CD14-positive monocyte (primary cell): Measurements from ENCODE around the gene MRPS27. TPM values are rescaled to one million over a fixed set of nuclear protein-coding genes. Genes with fewer than 3 reads are reported as not detected.
A peak's percentile ranks its signal among the peaks of the same experiment; 100 is the strongest.
"Not testable (repeated sequence)": the region's sequence is repeated elsewhere in the genome, so short reads cannot be mapped to it uniquely, and the experiment has no call there.

ENCODE experiments used
- DNase-seq, 3 donors: peaks; one replicate each; pipeline ENCODE4 v3.0.0-alpha.2; 2011 to 2022
- H2AFZ ChIP-seq: 2 replicates; pipeline ENCODE4 v1.6.0; 2012; ENCODE audit warnings: mild to moderate bottlenecking, low read depth, low read length, inconsistent platforms; ENCODE audit not compliant: insufficient read depth, poor library complexity, severe bottlenecking
- H3K27ac ChIP-seq, 2 donors: 1 replicate in 1 of 2; 2 replicates in 1 of 2; pipeline ENCODE4 v1.5.1; 2012 to 2013; ENCODE audit warnings: low read length in 2 of 2, control low read depth in 1 of 2, inconsistent platforms in 1 of 2, low read depth in 1 of 2, mild to moderate bottlenecking in 1 of 2
- H3K27me3 ChIP-seq, 2 donors: one replicate each; pipeline versions ENCODE4 v1.6.0 to v1.6.1; 2011 to 2013; ENCODE audit warnings: low read length in 2 of 2; ENCODE audit not compliant: control insufficient read depth in 2 of 2, insufficient read depth in 2 of 2
- H3K36me3 ChIP-seq, 2 donors: replicated peaks in 1 of 2; 1 replicate in 1 of 2; 2 replicates in 1 of 2; pipeline versions ENCODE4 v1.5.1 to v1.6.1; 2012 to 2013; ENCODE audit warnings: low read length in 2 of 2, control low read depth in 1 of 2, inconsistent platforms in 1 of 2, mild to moderate bottlenecking in 1 of 2; ENCODE audit not compliant: insufficient read depth in 2 of 2, control insufficient read depth in 1 of 2
- H3K4me1 ChIP-seq, 2 donors: 1 replicate in 1 of 2; 2 replicates in 1 of 2; pipeline versions ENCODE4 v1.5.1 to v1.6.1; 2012 to 2013; ENCODE audit warnings: low read length in 2 of 2, control low read depth in 1 of 2, inconsistent platforms in 1 of 2, mild to moderate bottlenecking in 1 of 2, moderate library complexity in 1 of 2; ENCODE audit not compliant: insufficient read depth in 2 of 2, control insufficient read depth in 1 of 2
- H3K4me2 ChIP-seq: replicated peaks from 2 replicates; pipeline ENCODE3; 2012; ENCODE audit warnings: low read length, moderate library complexity, mild to moderate bottlenecking; ENCODE audit not compliant: poor library complexity, severe bottlenecking; ENCODE audit errors: extremely low read depth
- H3K4me3 ChIP-seq, 3 experiments: fragments of 200-600 bp in 1 of 3; sonication (generic) in 1 of 3; replicated peaks in 1 of 3; 1 replicate in 2 of 3; 2 replicates in 1 of 3; pipeline ENCODE4 v1.5.1; 2011 to 2013; ENCODE audit warnings: low read length in 3 of 3, mild to moderate bottlenecking in 3 of 3, control low read depth in 2 of 3, low read depth in 2 of 3, inconsistent platforms in 1 of 3, moderate library complexity in 1 of 3
- H3K79me2 ChIP-seq: 2 replicates; pipeline ENCODE4 v1.6.0; 2012; ENCODE audit warnings: mild to moderate bottlenecking, control low read depth, inconsistent platforms, low read length, moderate library complexity; ENCODE audit not compliant: insufficient read depth
- H3K9ac ChIP-seq: 2 replicates; pipeline ENCODE4 v1.6.0; 2017; ENCODE audit warnings: low read length, mild to moderate bottlenecking; ENCODE audit not compliant: insufficient read depth, poor library complexity, severe bottlenecking
- H3K9me3 ChIP-seq, 2 donors: replicated peaks in 1 of 2; 1 replicate in 1 of 2; 2 replicates in 1 of 2; pipeline versions ENCODE4 v1.5.1 to v1.6.1; 2012 to 2013; ENCODE audit warnings: low read length in 2 of 2, control low read depth in 1 of 2; ENCODE audit not compliant: control insufficient read depth in 1 of 2, insufficient read depth in 1 of 2
- H4K20me1 ChIP-seq: 2 replicates; pipeline ENCODE4 v1.6.0; 2012; ENCODE audit warnings: mild to moderate bottlenecking, low read length, control low read depth, moderate library complexity; ENCODE audit not compliant: insufficient read depth
- H3K27ac Mint-ChIP-seq, 7 donors: one replicate each; pipeline ENCODE4 v1.8.0; 2020; ENCODE audit warnings: mild to moderate bottlenecking in 7 of 7, mixed read lengths in 7 of 7, moderate library complexity in 6 of 7, inconsistent platforms in 2 of 7
- H3K27me3 Mint-ChIP-seq, 3 donors: one replicate each; pipeline ENCODE4 v1.8.0; 2021 to 2022; ENCODE audit warnings: low read depth in 3 of 3, mild to moderate bottlenecking in 3 of 3, mixed read lengths in 3 of 3, moderate library complexity in 3 of 3, inconsistent platforms in 1 of 3
- H3K36me3 Mint-ChIP-seq, 2 donors: one replicate each; pipeline ENCODE4 v1.8.0; 2020; ENCODE audit warnings: mixed read lengths in 2 of 2, inconsistent platforms in 1 of 2, mild to moderate bottlenecking in 1 of 2
- H3K4me1 Mint-ChIP-seq: one replicate; pipeline ENCODE4 v1.8.0; 2020; ENCODE audit warnings: mild to moderate bottlenecking, mixed read lengths
- H3K4me3 Mint-ChIP-seq, 2 donors: one replicate each; pipeline ENCODE4 v1.8.0; 2020; ENCODE audit warnings: mild to moderate bottlenecking in 2 of 2, mixed read lengths in 2 of 2, moderate library complexity in 1 of 2
- H3K9me3 Mint-ChIP-seq, 7 donors: one replicate each; pipeline ENCODE4 v1.8.0; 2020 to 2022; ENCODE audit warnings: mixed read lengths in 7 of 7, mild to moderate bottlenecking in 6 of 7, moderate library complexity in 6 of 7, inconsistent platforms in 2 of 7
- CTCF ChIP-seq: fragments of 200-600 bp; IDR thresholded peaks from one replicate; pipeline ENCODE4 v1.8.0; 2022; ENCODE audit warnings: antibody characterized with exemption, mild to moderate bottlenecking
- WGBS: methylation state at CpG from one replicate; pipeline ENCODE4 v1.1.5; 2013; ENCODE audit warnings: missing lambda C conversion rate; ENCODE audit not compliant: insufficient coverage; 5-methylcytosine and 5-hydroxymethylcytosine counted together
- intact Hi-C, 2 donors: fragments of 100-400 bp; cut with micrococcal nuclease; formaldehyde crosslinking; loops; one replicate each; pipeline versions ENCODE4 v1.15.0 to v1.15.1; 2023
- polyA plus RNA-seq, 3 donors: library from polyadenylated mRNA; depleted of rRNA in 1 of 3; unstranded in 2 of 3; stranded (reverse) in 1 of 3; fragments of 300-500 nt in 2 of 3; fragments of >200 nt in 1 of 3; fragmentation: Illumina TruSeq in 2 of 3; gene quantifications; 1 replicate in 2 of 3; 2 replicates in 1 of 3; pipeline ENCODE4 v1.2.3, GENCODE V29; 2012 to 2021

MRPS27 gene
- polyA plus RNA-seq, 3 donors: 13.3 to 19.2 (median 15.3) TPM

GRCh38 chr5:72325566-72326305 lies 5.7 kb upstream of the MRPS27 start:
- H2AFZ ChIP-seq: no peak overlapping the region
- Mint-ChIP-seq H3K4me1 (peaks cover 4% of the 10 kb centered on the region), H3K4me3 (no peak overlapping the region), H3K27ac (no peak overlapping the region), H3K9me3 (no peaks in the 10 kb centered on the region), H3K36me3 (peaks cover 43 to 53% of the 10 kb centered on the region in 2 donors), H3K27me3 (no peaks in the 10 kb centered on the region)
- no peaks in the 10 kb centered on the region for H3K27me3 ChIP-seq
- H3K4me2 ChIP-seq: no peak overlapping the region
- TF ChIP-seq CTCF: no peak
- no peak overlapping the region for H3K9ac ChIP-seq
- peaks cover 15 to 62% of the 10 kb centered on the region in 2 donors for H3K36me3 ChIP-seq
- DNase-seq: no peak
- WGBS: 100% methylated on average over 2 of the region's 4 CpGs
- no peaks in the 10 kb centered on the region for H4K20me1 ChIP-seq
- peaks cover 4 to 6% of the 10 kb centered on the region in 2 donors for H3K4me1 ChIP-seq
- no peak overlapping the region for H3K4me3 ChIP-seq
- no peak overlapping the region for H3K27ac ChIP-seq
- no peaks in the 10 kb centered on the region for H3K9me3 ChIP-seq
- no peaks in the 10 kb centered on the region for H3K79me2 ChIP-seq
- intact Hi-C loops: no loop called here

GRCh38 chr5:72324189-72324825 lies 4.3 kb upstream of the MRPS27 start:
- Histone ChIP-seq H2AFZ (no peak overlapping the region), H3K4me3 (no peak overlapping the region), H3K9ac (no peak overlapping the region), H3K4me1 (peaks cover 11 to 15% of the 10 kb centered on the region in 2 donors), H3K27ac (no peak overlapping the region), H4K20me1 (no peaks in the 10 kb centered on the region), H3K9me3 (no peaks in the 10 kb centered on the region), H3K4me2 (no peak overlapping the region), H3K27me3 (no peaks in the 10 kb centered on the region), H3K79me2 (peaks cover 7% of the 10 kb centered on the region), H3K36me3 (peaks cover 15 to 54% of the 10 kb centered on the region in 2 donors)
- Mint-ChIP-seq H3K4me3 (no peak overlapping the region), H3K36me3 (peaks cover 37 to 43% of the 10 kb centered on the region in 2 donors), H3K27me3 (peaks cover 0 to 1% (median 0%) of the 10 kb centered on the region in 3 donors), H3K9me3 (no peaks in the 10 kb centered on the region), H3K4me1 (peaks cover 6% of the 10 kb centered on the region), H3K27ac (peak overlapping the region in 1 of 7 donors; percentile 1)
- no peak for TF ChIP-seq CTCF
- WGBS: 94% methylated on average over 3 of the region's 5 CpGs
- no peak for DNase-seq
- intact Hi-C loops: no loop called here

- Mint-ChIP-seq H3K36me3 (peaks cover 16 to 22% of the 10 kb centered on the region in 2 donors), H3K27ac (peak overlapping the region; percentile 42 to 92 (median 88)), H3K4me3 (peak overlapping the region; percentile 95 to 97)
- H3K9me3 Mint-ChIP-seq, H3K27me3 ChIP-seq, DNase-seq, H3K9me3 ChIP-seq, H3K27me3 Mint-ChIP-seq, H3K4me1 Mint-ChIP-seq, intact Hi-C loops, H4K20me1 ChIP-seq: not testable (repeated sequence)
- Histone ChIP-seq H2AFZ (peak overlapping the region; percentile 99), H3K79me2 (peaks cover 44% of the 10 kb centered on the region), H3K4me1 (peaks cover 12 to 17% of the 10 kb centered on the region in 2 donors), H3K4me2 (peak overlapping the region; percentile 97), H3K36me3 (peaks cover 2 to 17% of the 10 kb centered on the region in 2 donors), H3K4me3 (peak overlapping the region; percentile 64 to 91 (median 77)), H3K27ac (peak overlapping the region; percentile 23 to 79), H3K9ac (peak overlapping the region; percentile 74)
- WGBS: 0% methylated on average over 6 of the region's 28 CpGs
These were observed 535 bp downstream of the MRPS27 start for GRCh38 chr5:72319435-72319975.
